ENCODE data around the gene APBA1.

The APBA1 gene

GRCh38 chr9:69432623-69433022, 239.5 kb downstream of the APBA1 start:
- TF ChIP-seq TAF1 (IDR thresholded peaks at IDR 0.05; ENCODE audit: borderline replicate concordance, insufficient read depth, low read length) = no peak
- no peak for TF ChIP-seq SIN3A (IDR thresholded peaks at IDR 0.05; ENCODE audit: borderline replicate concordance, insufficient read depth, low read length)
- TF ChIP-seq FOXP2 (optimal IDR thresholded peaks at IDR 0.05; ENCODE audit: borderline replicate concordance, extremely low read depth, extremely low read length, insufficient read depth) = no peak
- TF ChIP-seq REST (IDR thresholded peaks at IDR 0.05; ENCODE audit: insufficient read depth in 1 of 2, low read depth in 2 of 2, low read length in 2 of 2) = no peak
- TF ChIP-seq POLR2AphosphoS5 (IDR thresholded peaks at IDR 0.05; ENCODE audit: low read depth, low read length) = no peak

- no peak for TF ChIP-seq FOXP2 (optimal IDR thresholded peaks at IDR 0.05; ENCODE audit: borderline replicate concordance, extremely low read depth, extremely low read length, insufficient read depth)
- TF ChIP-seq TAF1 (IDR thresholded peaks at IDR 0.05; ENCODE audit: borderline replicate concordance, insufficient read depth, low read length) = no peak
- TF ChIP-seq REST (IDR thresholded peaks at IDR 0.05; ENCODE audit: insufficient read depth in 1 of 2, low read depth in 2 of 2, low read length in 2 of 2) = no peak
- no peak for TF ChIP-seq POLR2AphosphoS5 (IDR thresholded peaks at IDR 0.05; ENCODE audit: low read depth, low read length)
- no peak for TF ChIP-seq SIN3A (IDR thresholded peaks at IDR 0.05; ENCODE audit: borderline replicate concordance, insufficient read depth, low read length)
Measured at GRCh38 chr9:69431777-69432176, 240.4 kb downstream of the APBA1 start.

GRCh38 chr9:69431203-69431602, 241.0 kb downstream of the APBA1 start:
- TF ChIP-seq FOXP2 (optimal IDR thresholded peaks at IDR 0.05; ENCODE audit: borderline replicate concordance, extremely low read depth, extremely low read length, insufficient read depth) = no peak
- TF ChIP-seq TAF1 (IDR thresholded peaks at IDR 0.05; ENCODE audit: borderline replicate concordance, insufficient read depth, low read length) = no peak

- TF ChIP-seq POLR2AphosphoS5 (IDR thresholded peaks at IDR 0.05; ENCODE audit: low read depth, low read length) (no peak), TAF1 (IDR thresholded peaks at IDR 0.05; ENCODE audit: borderline replicate concordance, insufficient read depth, low read length) (no peak), REST (IDR thresholded peaks at IDR 0.05; ENCODE audit: insufficient read depth in 1 of 2, low read depth in 2 of 2, low read length in 2 of 2) (no peak), SIN3A (IDR thresholded peaks at IDR 0.05; ENCODE audit: borderline replicate concordance, insufficient read depth, low read length) (no peak), FOXP2 (optimal IDR thresholded peaks at IDR 0.05; ENCODE audit: borderline replicate concordance, extremely low read depth, extremely low read length, insufficient read depth) (no peak)
Measured at GRCh38 chr9:69430206-69430605, 242.0 kb downstream of the APBA1 start.

GRCh38 chr9:69429281-69429680, 242.9 kb downstream of the APBA1 start:
- TF ChIP-seq FOXP2 (optimal IDR thresholded peaks at IDR 0.05; ENCODE audit: borderline replicate concordance, extremely low read depth, extremely low read length, insufficient read depth) (no peak), POLR2AphosphoS5 (IDR thresholded peaks at IDR 0.05; ENCODE audit: low read depth, low read length) (no peak)

GRCh38 chr9:69428017-69428785, 244.0 kb downstream of the APBA1 start:
- no peak for TF ChIP-seq FOXP2 (optimal IDR thresholded peaks at IDR 0.05; ENCODE audit: borderline replicate concordance, extremely low read depth, extremely low read length, insufficient read depth)
- no peak for TF ChIP-seq POLR2AphosphoS5 (IDR thresholded peaks at IDR 0.05; ENCODE audit: low read depth, low read length)
- TF ChIP-seq TAF1 (IDR thresholded peaks at IDR 0.05; ENCODE audit: borderline replicate concordance, insufficient read depth, low read length) = no peak
- TF ChIP-seq SIN3A (IDR thresholded peaks at IDR 0.05; ENCODE audit: borderline replicate concordance, insufficient read depth, low read length) = no peak
- no peak for TF ChIP-seq REST (IDR thresholded peaks at IDR 0.05; ENCODE audit: insufficient read depth in 1 of 2, low read depth in 2 of 2, low read length in 2 of 2)

Measured in PFSK-1 (cell line).